Lower leg skin (tissue), 4 donors: Measurements from ENCODE around the gene WBP1L. TPM values are rescaled to one million over a fixed set of nuclear protein-coding genes. Genes with fewer than 3 reads are reported as not detected.

Experiments
- DNase-seq, 2 donors: peaks; one replicate each; pipeline ENCODE4 v3.0.0-alpha.2; 2019; ENCODE audit warnings: low spot score in 2 of 2
- H3K4me3 ChIP-seq: fragments of 200-600 bp; sonication (generic); 2 replicates; pipeline ENCODE4 v1.5.1; 2017; ENCODE audit warnings: mild to moderate bottlenecking, low read depth; ENCODE audit not compliant: poor library complexity, severe bottlenecking
- POLR2A ChIP-seq, 2 donors: fragments of 450-650 bp; IDR thresholded peaks; one replicate each; pipeline ENCODE4 v1.6.1; 2016 to 2017; ENCODE audit warnings: antibody characterized with exemption in 2 of 2, mild to moderate bottlenecking in 1 of 2, moderate library complexity in 1 of 2
- WGBS, 2 donors: methylation state at CpG; one replicate each; pipeline ENCODE4 v1.1.5; 2018; 5-methylcytosine and 5-hydroxymethylcytosine counted together
- intact Hi-C: fragments of 100-400 bp; cut with DNase I; formaldehyde crosslinking; loops from one replicate; pipeline ENCODE4 v1.15.0; 2023; ENCODE audit warnings: low total_unique reads
- total RNA-seq, 4 donors: library from RNA; depleted of rRNA; stranded (reverse); fragments of >200 nt; gene quantifications; one replicate each; pipeline ENCODE4 v1.1.0, GENCODE V29; 2016
- TF ChIP-seq, protein P1 (sequence below), 3 donors: fragments of 450-650 bp; IDR thresholded peaks; one replicate each; pipeline ENCODE4 v1.5.1; 2016; ENCODE audit warnings: antibody characterized with exemption in 3 of 3, mild to moderate bottlenecking in 3 of 3, moderate library complexity in 2 of 3

Gene WBP1L
- total RNA-seq, 4 donors from 2014 or later: 144 to 171 (median 163) TPM

DNA sequence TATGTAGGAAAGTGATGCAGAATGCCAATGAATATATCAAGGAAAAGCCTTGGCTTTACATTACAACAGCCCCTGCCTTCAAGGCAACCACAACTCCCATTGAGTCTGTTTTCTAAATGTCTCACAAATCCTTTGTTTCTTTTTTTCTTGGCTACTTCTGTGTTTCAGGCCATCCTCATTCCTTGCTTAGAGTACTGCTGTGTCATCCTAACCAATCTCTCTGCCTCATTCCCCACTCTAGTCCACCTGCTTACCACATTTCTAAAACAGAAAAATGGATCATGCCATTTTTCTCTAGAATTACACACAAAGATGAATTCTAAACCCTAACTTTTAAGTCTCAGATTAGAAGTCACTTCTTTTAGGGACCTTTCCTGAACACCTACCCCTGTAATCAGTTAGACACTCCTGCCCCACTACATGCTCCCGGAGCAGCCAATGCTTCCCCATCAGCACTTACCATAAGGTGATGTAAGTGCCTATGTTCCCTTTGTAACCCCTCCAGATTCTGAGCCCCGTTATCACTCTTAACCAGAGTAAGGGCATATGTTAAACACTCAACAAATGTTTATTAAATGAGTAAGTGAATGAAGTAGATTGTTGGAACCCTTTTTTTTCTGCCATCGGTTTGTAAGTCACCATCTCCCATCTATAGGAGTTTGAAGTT is 113.1 kb downstream of the WBP1L start:
- DNase-seq: no peak
- intact Hi-C loops: no loop called here
- H3K4me3 ChIP-seq: no peak overlapping the region
- 91 to 93% methylated on average over 3 of the region's 3 CpGs for WGBS, 2 donors
- TF ChIP-seq POLR2A (IDR thresholded peaks at IDR 0.05): no peak
- TF ChIP-seq, protein P1, sequence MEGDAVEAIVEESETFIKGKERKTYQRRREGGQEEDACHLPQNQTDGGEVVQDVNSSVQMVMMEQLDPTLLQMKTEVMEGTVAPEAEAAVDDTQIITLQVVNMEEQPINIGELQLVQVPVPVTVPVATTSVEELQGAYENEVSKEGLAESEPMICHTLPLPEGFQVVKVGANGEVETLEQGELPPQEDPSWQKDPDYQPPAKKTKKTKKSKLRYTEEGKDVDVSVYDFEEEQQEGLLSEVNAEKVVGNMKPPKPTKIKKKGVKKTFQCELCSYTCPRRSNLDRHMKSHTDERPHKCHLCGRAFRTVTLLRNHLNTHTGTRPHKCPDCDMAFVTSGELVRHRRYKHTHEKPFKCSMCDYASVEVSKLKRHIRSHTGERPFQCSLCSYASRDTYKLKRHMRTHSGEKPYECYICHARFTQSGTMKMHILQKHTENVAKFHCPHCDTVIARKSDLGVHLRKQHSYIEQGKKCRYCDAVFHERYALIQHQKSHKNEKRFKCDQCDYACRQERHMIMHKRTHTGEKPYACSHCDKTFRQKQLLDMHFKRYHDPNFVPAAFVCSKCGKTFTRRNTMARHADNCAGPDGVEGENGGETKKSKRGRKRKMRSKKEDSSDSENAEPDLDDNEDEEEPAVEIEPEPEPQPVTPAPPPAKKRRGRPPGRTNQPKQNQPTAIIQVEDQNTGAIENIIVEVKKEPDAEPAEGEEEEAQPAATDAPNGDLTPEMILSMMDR (IDR thresholded peaks at IDR 0.05): no peak

DNA sequence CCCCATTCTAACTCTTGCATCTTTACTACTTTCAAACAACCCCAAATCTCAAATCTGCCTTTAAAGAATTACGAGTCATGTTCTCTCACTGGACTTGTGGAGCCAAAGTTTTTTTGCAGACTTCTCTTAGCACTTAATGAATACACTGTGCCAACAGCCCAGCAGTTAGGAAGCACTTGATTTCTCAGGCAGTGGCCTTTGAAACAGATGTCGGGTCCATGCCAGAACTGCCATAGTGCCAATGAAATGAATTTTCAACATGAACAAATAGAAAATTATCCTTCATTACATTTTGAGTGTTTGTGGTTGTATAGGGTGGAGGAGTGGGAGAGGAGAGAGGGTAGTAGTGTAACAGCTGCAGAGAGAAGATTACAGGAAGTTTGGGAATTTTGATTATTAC is 116.2 kb downstream of the WBP1L start:
- no peak overlapping the region for H3K4me3 ChIP-seq
- intact Hi-C loops: no loop called here
- DNase-seq: no peak
- 59 to 71% methylated on average over 2 of the region's 2 CpGs for WGBS, 2 donors
- TF ChIP-seq POLR2A (IDR thresholded peaks at IDR 0.05): no peak
- TF ChIP-seq, protein P1 (IDR thresholded peaks at IDR 0.05): no peak

DNA sequence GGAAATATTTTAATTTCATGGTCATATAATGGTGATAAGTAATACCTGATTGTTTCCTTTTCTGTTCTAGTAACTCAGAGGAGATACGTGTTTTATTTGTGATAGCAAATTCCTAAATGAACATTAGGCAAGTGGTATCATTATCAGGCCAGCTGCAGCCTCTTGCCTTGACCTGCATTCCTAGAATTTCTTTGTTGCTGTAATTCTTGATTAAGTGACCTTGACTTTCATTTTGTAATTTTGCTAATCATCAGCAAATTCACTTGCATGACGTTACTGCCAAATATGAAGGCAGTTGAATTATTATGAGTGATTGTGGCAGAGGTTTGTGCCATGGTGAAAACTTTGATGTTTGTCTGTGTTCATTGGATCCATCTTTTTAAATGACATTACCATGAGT is 119.9 kb downstream of the WBP1L start:
- intact Hi-C loops: no loop called here
- TF ChIP-seq POLR2A (IDR thresholded peaks at IDR 0.05): no peak
- TF ChIP-seq, protein P1 (IDR thresholded peaks at IDR 0.05): no peak
- DNase-seq: no peak
- H3K4me3 ChIP-seq: no peak overlapping the region
- 70 to 78% methylated on average over 2 of the region's 2 CpGs for WGBS, 2 donors

DNA sequence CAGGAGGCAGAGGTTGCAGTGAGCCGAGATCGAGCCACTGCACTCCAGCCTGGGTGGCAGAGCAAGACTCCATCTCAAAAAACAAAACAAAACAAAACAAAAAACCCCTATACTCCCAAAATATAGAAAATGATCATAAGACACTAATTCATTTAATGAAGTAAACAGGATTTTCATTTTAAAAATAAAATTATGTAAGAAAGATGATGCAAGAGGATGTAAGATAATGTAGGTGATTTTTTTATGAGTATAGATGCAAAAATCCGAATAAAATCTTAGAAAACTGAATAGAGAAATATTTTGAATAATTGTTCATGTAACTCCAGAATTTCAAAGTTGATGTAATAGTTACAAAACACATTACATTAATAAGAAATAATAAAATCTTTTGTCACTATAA is 121.9 kb downstream of the WBP1L start:
- no peak overlapping the region for H3K4me3 ChIP-seq
- 89 to 92% methylated on average over 3 of the region's 3 CpGs for WGBS, 2 donors
- DNase-seq: no peak
- TF ChIP-seq, protein P1 (IDR thresholded peaks at IDR 0.05): no peak
- TF ChIP-seq POLR2A (IDR thresholded peaks at IDR 0.05): no peak
- intact Hi-C loops: no loop called here

Other genes starting within 250 kb of the WBP1L start
- gene ACTR1A, start 241.2 kb upstream of the WBP1L start, total RNA-seq: 100 to 1,000 TPM in 2 of 4 donors, 10 to 100 TPM in 2; 77.7 to 131 (median 106) TPM
- gene SUFU, start 240.0 kb upstream of the WBP1L start, total RNA-seq: 10 to 100 TPM; 15.8 to 19.8 (median 18.0) TPM
- gene TRIM8, start 99.5 kb upstream of the WBP1L start, total RNA-seq: 100 to 1,000 TPM in 3 of 4 donors, 10 to 100 TPM in 1; 91.7 to 128 (median 106) TPM
- 1 to 10 TPM; 1.6 to 3.8 (median 3.2) TPM for gene ARL3, start 29.6 kb upstream of the WBP1L start, total RNA-seq
- 1 to 10 TPM in 2 of 4 donors, under 1 TPM in 2; 0.46 to 4.7 (median 1.1) TPM for gene SFXN2, start 29.3 kb upstream of the WBP1L start, total RNA-seq
- under 1 TPM in 1 of 4 donors, not detected in 3; 0.26 TPM for gene CYP17A1, start 93.5 kb downstream of the WBP1L start, total RNA-seq
- gene BORCS7, start 110.3 kb downstream of the WBP1L start, total RNA-seq: 10 to 100 TPM; 11.7 to 34.5 (median 24.9) TPM
- 1 to 10 TPM; 1.8 to 5.1 (median 3.9) TPM for gene AS3MT, start 125.5 kb downstream of the WBP1L start, total RNA-seq
- 10 to 100 TPM in 3 of 4 donors, 1 to 10 TPM in 1; 9.6 to 21.9 (median 14.5) TPM for gene CNNM2, start 174.3 kb downstream of the WBP1L start, total RNA-seq